ENCODE results near the gene BEX3.

Gene BEX3

DNA sequence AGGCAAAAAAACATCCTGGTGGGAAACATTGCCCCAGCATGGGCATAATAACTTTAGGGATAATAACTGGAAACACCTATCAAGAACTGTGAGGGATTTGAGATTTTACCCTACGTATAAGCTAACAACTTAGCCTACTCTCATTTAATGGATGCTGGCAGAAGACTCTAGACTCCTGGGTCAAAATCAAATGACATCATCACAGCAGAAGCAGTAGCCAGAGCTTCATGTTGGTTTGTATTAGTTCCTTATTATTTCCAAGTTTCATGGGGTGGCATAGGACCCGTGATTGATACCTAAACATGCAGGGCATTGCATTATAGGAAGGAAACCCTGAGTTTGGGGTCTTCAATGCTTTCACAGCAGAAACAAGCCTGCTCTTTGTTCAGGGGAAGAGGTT, 15.4 kb upstream of the BEX3 start:
- TF ChIP-seq, protein P1, sequence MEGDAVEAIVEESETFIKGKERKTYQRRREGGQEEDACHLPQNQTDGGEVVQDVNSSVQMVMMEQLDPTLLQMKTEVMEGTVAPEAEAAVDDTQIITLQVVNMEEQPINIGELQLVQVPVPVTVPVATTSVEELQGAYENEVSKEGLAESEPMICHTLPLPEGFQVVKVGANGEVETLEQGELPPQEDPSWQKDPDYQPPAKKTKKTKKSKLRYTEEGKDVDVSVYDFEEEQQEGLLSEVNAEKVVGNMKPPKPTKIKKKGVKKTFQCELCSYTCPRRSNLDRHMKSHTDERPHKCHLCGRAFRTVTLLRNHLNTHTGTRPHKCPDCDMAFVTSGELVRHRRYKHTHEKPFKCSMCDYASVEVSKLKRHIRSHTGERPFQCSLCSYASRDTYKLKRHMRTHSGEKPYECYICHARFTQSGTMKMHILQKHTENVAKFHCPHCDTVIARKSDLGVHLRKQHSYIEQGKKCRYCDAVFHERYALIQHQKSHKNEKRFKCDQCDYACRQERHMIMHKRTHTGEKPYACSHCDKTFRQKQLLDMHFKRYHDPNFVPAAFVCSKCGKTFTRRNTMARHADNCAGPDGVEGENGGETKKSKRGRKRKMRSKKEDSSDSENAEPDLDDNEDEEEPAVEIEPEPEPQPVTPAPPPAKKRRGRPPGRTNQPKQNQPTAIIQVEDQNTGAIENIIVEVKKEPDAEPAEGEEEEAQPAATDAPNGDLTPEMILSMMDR (IDR thresholded peaks at IDR 0.05; ENCODE audit: control extremely low read depth, extremely low read depth, low read depth, missing control alignments), result no peak
- DNase-seq (ENCODE audit: extremely low spot score), result no peak
- ChIA-PET POLR2A (no interaction called here), CTCF (no interaction called here)

DNA sequence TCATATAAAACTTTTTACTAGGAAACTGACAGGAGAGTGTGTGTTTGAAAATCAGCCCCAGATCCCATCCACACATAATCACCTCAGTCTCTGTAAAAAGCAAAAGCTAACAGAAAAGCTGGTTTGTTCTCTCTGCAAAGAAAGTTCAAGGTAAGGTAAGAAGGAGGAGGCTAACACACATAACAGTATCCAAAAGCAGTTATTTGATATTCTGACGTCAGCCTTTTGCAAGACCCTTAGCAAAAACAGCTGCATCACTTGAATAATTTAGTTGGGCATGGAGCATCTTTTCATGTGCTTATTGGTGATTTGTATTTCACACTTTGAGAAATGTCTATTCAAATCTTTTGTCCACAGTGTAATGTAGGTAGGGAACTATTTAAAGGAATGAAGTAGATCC, 14.5 kb upstream of the BEX3 start:
- no peak for DNase-seq (ENCODE audit: extremely low spot score)
- CTCF ChIA-PET, result no interaction called here
- POLR2A ChIA-PET, result no interaction called here
- TF ChIP-seq, protein P1 (IDR thresholded peaks at IDR 0.05; ENCODE audit: control extremely low read depth, extremely low read depth, low read depth, missing control alignments), result no peak

DNA sequence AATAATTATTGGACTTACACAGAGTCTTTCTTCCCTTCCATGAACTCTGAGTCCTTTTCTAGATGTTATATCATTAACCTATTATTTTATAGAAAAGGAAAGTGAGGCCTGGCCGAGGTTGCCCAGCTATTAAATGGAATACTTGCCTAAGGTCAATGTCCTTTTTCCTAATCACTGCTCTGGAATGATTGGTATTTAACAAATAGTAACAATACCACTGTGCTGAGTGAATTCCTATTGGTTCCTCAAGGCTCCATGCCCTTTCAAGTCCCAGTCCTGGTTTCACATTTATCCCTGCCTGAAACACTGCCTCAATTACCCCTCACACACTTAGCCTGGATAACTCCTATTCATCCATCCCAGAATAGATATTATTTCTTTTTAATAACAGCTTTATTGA, 13.9 kb upstream of the BEX3 start:
- ChIA-PET POLR2A (no interaction called here), CTCF (no interaction called here)
- no peak for DNase-seq (ENCODE audit: extremely low spot score)
- TF ChIP-seq, protein P1 (IDR thresholded peaks at IDR 0.05; ENCODE audit: control extremely low read depth, extremely low read depth, low read depth, missing control alignments), result no peak

DNA sequence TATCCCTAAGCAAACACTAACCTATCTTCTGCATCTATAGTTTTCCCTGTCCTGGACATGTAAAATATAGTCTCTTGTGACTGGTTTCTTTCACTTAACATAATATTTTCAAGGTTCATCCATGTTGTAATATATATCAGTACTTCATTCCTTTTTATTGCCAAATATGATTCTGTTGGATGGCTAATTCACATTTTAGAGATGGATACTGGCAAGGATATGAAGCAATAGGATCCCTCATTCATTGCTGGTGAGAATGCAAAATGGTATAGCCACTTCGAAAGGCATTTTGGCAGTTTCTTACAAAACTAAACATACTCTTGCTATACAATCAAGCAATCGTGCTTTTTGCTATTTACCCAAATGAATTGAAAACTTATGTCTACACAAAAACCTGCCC, 13.3 kb upstream of the BEX3 start:
- DNase-seq (ENCODE audit: extremely low spot score), result no peak
- ChIA-PET POLR2A (no interaction called here), CTCF (no interaction called here)
- TF ChIP-seq, protein P1 (IDR thresholded peaks at IDR 0.05; ENCODE audit: control extremely low read depth, extremely low read depth, low read depth, missing control alignments), result no peak

DNA sequence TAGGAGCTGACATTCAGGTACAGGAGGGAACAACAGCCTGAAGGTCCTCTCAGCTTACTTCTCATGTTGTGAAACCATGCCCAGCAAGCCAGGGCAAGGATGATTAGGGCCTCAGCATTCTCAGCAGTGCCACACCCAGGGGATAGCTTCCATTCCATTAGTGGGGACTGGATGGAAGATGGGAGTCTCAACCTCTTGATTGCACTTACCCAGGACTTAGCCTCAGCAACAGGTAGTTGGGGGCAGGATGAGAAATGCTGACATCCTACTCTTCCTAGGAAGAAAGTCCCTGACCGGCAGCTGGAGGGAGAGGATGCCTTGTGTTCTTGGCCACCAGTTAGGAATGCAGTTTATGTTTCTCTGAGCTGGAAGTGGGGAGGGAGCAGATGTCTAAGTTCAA, 8.8 kb upstream of the BEX3 start:
- TF ChIP-seq, protein P1 (IDR thresholded peaks at IDR 0.05; ENCODE audit: control extremely low read depth, extremely low read depth, low read depth, missing control alignments), result no peak
- ChIA-PET POLR2A (no interaction called here), CTCF (no interaction called here)
- no peak for DNase-seq (ENCODE audit: extremely low spot score)

DNA sequence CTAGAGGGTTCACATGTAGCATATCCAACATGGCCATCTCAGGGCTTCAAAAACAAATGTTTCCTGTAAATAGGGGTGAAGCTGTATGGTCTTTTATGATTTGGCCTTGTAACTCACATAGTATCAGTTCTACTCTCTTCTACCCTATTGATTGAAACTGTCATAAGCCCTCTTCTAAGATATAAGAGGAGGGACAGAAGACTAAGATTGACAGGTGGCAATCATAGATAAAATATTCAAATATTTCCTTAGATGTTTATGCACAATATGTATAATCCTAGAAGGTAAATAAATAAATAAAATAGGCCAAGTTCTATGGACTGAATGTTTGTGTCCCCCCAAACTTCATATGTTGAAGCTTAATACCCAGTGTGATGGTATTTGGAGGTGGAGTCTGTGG, 6.9 kb upstream of the BEX3 start:
- TF ChIP-seq, protein P1 (IDR thresholded peaks at IDR 0.05; ENCODE audit: control extremely low read depth, extremely low read depth, low read depth, missing control alignments), result no peak
- CTCF ChIA-PET, result no interaction called here
- POLR2A ChIA-PET, result no interaction called here
- DNase-seq (ENCODE audit: extremely low spot score), result no peak

DNA sequence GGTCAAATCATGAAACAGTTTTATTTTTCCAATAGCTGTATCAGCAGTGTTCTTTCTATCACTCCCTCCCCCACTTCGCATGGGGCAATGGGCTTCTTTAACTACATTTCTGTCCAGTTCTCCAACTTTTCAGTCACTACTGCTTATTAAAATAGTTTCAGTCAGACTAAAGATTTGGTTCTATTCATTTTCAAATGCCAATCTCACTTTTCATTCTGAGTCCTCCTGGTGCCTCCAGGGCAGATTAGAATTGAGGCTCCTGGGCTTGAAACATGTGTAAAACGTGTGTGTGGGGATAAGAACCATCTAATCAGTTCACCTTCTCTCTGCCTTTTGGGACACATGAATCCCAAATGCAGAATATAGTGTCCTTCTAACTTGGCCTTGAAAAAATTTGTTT, 3.5 kb upstream of the BEX3 start:
- TF ChIP-seq, protein P1 (IDR thresholded peaks at IDR 0.05; ENCODE audit: control extremely low read depth, extremely low read depth, low read depth, missing control alignments), result no peak
- no peak for DNase-seq (ENCODE audit: extremely low spot score)
- CTCF ChIA-PET, result no interaction called here
- POLR2A ChIA-PET, result no interaction called here

Data from GM10248 (cell line).